Smooth muscle cell (in vitro differentiated cells): ENCODE data around the gene BCAP29. TPM values are rescaled to one million over a fixed set of nuclear protein-coding genes. Genes with fewer than 3 reads are reported as not detected.

ENCODE experiments used
- DNase-seq: peaks from one replicate; lab custom pipeline; 2025; ENCODE audit not compliant: unreplicated experiment; lab: John Stamatoyannopoulos, UW
- H2AFZ ChIP-seq: fragments of 200-600 bp; sonication (generic); 2 replicates; pipeline ENCODE4 v1.6.0; 2016; ENCODE audit warnings: antibody characterized with exemption, low read depth, mild to moderate bottlenecking
- H3F3A ChIP-seq: fragments of 200-600 bp; sonication (generic); 2 replicates; pipeline ENCODE4 v1.6.0; 2017; ENCODE audit warnings: antibody characterized with exemption, low read depth
- H3K27ac ChIP-seq: fragments of 200-600 bp; sonication (generic); 2 replicates; pipeline ENCODE4 v1.5.1; 2016; ENCODE audit warnings: low read depth, mild to moderate bottlenecking
- H3K27me3 ChIP-seq: fragments of 200-600 bp; sonication (generic); 2 replicates; pipeline ENCODE4 v1.6.1; 2016; ENCODE audit warnings: low read depth, mild to moderate bottlenecking
- H3K36me3 ChIP-seq: fragments of 200-600 bp; sonication (generic); 2 replicates; pipeline ENCODE4 v1.5.1; 2016; ENCODE audit warnings: low read depth
- H3K4me1 ChIP-seq: fragments of 200-600 bp; sonication (generic); 2 replicates; pipeline ENCODE4 v1.5.1; 2016; ENCODE audit warnings: low read depth
- H3K4me2 ChIP-seq: fragments of 200-600 bp; sonication (generic); 2 replicates; pipeline ENCODE4 v1.6.0; 2016; ENCODE audit warnings: mild to moderate bottlenecking
- H3K4me3 ChIP-seq: fragments of 200-600 bp; sonication (generic); 2 replicates; pipeline ENCODE4 v1.5.1; 2016; ENCODE audit warnings: mild to moderate bottlenecking
- H3K79me2 ChIP-seq: fragments of 200-600 bp; sonication (generic); 2 replicates; pipeline ENCODE4 v1.6.0; 2016; ENCODE audit warnings: low read depth, mild to moderate bottlenecking
- H3K9ac ChIP-seq: fragments of 200-600 bp; sonication (generic); 2 replicates; pipeline ENCODE4 v1.6.0; 2016; ENCODE audit warnings: low read depth
- H3K9me3 ChIP-seq: fragments of 200-600 bp; sonication (generic); replicated peaks from 2 replicates; pipeline ENCODE4 v1.5.1; 2016; ENCODE audit warnings: low read depth
- H4K20me1 ChIP-seq: fragments of 200-600 bp; sonication (generic); 2 replicates; pipeline ENCODE4 v1.6.0; 2016; ENCODE audit warnings: low read depth
- WGBS: methylation state at CpG from one replicate; pipeline ENCODE4 v1.1.7; 2016; ENCODE audit warnings: low lambda C conversion rate; 5-methylcytosine and 5-hydroxymethylcytosine counted together
- polyA plus RNA-seq: library from polyadenylated mRNA; unstranded; fragments of >200 nt; fragmentation: Nextera tagmentation; extraction: Ambion mirVana; gene quantifications from 2 replicates; pipeline ENCODE4 v1.2.1, GENCODE V29; 2016
- total RNA-seq: library from RNA; depleted of rRNA; stranded (reverse); fragments of >200 nt; gene quantifications from 2 replicates; pipeline ENCODE4 v1.2.3, GENCODE V29; 2014
- TF ChIP-seq, protein P1 (sequence below): fragments of 200-600 bp; sonication (generic); IDR thresholded peaks from 2 replicates; pipeline ENCODE4 v1.5.1; 2017; ENCODE audit warnings: borderline replicate concordance, mild to moderate bottlenecking, antibody characterized with exemption; ENCODE audit not compliant: insufficient read depth, poor library complexity, severe bottlenecking

BCAP29 gene
- total and polyA plus RNA-seq, 2 experiments from 2014 or later = 36.3 to 135 TPM

DNA sequence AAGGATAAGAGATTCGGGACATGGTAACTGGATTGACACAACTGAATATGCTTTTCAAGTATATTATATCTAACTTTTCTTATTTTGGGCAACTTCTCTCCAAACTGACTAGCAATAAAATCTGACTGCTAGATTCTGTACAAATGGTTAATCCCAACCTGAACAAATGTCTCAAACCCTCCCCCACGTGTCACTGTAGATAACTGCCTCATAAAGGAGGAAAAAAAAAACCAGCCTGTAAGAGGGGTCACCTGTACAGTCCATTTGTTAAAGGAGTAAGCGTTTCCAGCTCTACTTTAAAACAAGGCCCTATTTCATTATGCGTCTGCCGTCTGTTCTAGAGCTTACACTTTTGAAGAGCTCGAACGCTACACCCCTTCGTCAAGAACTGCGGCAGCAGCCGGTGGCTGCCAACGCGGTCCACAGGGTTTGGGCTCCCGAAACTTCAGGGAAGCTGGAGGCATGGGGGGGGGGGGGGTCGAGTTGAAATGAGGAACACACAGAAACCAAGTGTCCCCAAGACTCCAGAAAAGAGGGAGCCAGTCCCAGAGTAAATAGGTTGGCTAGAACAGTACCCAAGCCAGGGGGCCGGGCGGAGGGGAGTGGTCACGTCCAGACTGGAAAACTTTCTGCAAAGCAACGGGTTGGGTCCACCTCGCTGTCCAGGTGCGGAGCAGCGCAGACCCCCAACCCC lies 16.8 kb upstream of the BCAP29 start:
- no peaks in the 10 kb centered on the region for H3K27me3 ChIP-seq
- peaks cover 25% of the 10 kb centered on the region for H3K4me1 ChIP-seq
- 6% methylated on average over 21 of the region's 21 CpGs for WGBS
- no peaks in the 10 kb centered on the region for H3F3A ChIP-seq
- H3K9ac ChIP-seq = peak overlapping the region; percentile 95
- peaks cover 58% of the 10 kb centered on the region for H3K79me2 ChIP-seq
- peak overlapping the region; percentile 84 for H3K27ac ChIP-seq
- peak overlapping the region; percentile 84 for H2AFZ ChIP-seq
- H3K9me3 ChIP-seq = no peaks in the 10 kb centered on the region
- TF ChIP-seq, protein P1, sequence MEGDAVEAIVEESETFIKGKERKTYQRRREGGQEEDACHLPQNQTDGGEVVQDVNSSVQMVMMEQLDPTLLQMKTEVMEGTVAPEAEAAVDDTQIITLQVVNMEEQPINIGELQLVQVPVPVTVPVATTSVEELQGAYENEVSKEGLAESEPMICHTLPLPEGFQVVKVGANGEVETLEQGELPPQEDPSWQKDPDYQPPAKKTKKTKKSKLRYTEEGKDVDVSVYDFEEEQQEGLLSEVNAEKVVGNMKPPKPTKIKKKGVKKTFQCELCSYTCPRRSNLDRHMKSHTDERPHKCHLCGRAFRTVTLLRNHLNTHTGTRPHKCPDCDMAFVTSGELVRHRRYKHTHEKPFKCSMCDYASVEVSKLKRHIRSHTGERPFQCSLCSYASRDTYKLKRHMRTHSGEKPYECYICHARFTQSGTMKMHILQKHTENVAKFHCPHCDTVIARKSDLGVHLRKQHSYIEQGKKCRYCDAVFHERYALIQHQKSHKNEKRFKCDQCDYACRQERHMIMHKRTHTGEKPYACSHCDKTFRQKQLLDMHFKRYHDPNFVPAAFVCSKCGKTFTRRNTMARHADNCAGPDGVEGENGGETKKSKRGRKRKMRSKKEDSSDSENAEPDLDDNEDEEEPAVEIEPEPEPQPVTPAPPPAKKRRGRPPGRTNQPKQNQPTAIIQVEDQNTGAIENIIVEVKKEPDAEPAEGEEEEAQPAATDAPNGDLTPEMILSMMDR = no peak
- peaks cover 12% of the 10 kb centered on the region for H4K20me1 ChIP-seq
- peak overlapping the region; percentile 92 for H3K4me2 ChIP-seq
- peak overlapping the region; percentile 79 for H3K4me3 ChIP-seq
- DNase-seq = no peak
- H3K36me3 ChIP-seq = peaks cover 4% of the 10 kb centered on the region

- Histone ChIP-seq H2AFZ (peak within 1 kb of the TSS; percentile 84), H3K4me1 (peaks cover 25% of the 10 kb centered on the region), H3K9ac (peak within 1 kb of the TSS; percentile 95), H3F3A (no peaks in the 10 kb centered on the region), H3K4me3 (peak within 1 kb of the TSS; percentile 79), H3K4me2 (peak within 1 kb of the TSS; percentile 92), H3K79me2 (peaks cover 51% of the 10 kb centered on the region), H4K20me1 (peaks cover 11% of the 10 kb centered on the region), H3K9me3 (no peaks in the 10 kb centered on the region), H3K27ac (peak within 1 kb of the TSS; percentile 84), H3K36me3 (peaks cover 4% of the 10 kb centered on the region), H3K27me3 (no peaks in the 10 kb centered on the region)
- peak; percentile 59 for DNase-seq
- TF ChIP-seq, protein P1 = no peak
- WGBS = under 1% methylated on average over 55 of the region's 55 CpGs
Measured at GRCh38 chr7:107563775-107564552, 16.1 kb upstream of the BCAP29 start, which contains the start of the genes COG5 and DUS4L. TSS of gene COG5 (minus strand) at chr7:107563920. CDS start at chr7:107563896, 24 bp downstream. TSS of gene DUS4L (plus strand) at chr7:107563971. CDS start at chr7:107567071, 3,100 bp downstream.

DNA sequence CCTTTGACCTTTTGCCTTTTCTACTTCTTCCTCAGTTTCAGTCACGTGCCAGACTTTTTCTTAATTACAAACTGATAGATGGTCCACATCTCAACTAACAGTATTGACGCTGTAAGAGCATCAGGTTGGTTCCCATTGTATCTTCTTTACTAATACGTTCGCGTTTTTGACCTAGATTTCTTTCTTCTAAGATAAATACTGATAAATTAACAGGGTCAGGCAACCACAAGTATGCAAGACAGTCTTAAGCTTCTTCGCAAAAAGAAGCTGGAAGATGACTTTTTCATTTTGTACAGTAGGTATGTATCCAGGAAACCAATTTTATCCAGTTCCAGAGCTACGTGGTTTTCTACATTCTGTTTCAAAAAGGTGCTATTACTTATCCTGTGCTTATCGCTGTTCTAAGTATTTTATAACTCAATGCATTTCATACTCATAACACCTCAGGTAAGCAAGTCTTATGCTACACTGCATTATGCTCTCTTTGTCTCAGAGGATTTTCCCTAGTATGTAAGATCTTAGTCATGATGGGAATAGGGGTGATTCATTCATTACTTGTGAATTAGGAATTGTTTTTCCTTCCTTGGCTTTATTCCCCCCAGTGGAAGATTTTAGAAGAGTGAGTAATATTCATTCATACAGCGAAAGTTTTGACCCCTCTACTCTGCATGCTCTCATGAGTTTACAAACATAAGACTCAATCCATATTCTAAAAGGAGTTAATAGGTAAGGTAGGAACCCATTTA lies 15.3 kb upstream of the BCAP29 start:
- H3K36me3 ChIP-seq = peaks cover 4% of the 10 kb centered on the region
- H3K9me3 ChIP-seq = no peaks in the 10 kb centered on the region
- H3K27me3 ChIP-seq = no peaks in the 10 kb centered on the region
- H3K4me2 ChIP-seq = peak overlapping the region; percentile 92
- WGBS = 39% methylated on average over 9 of the region's 9 CpGs
- H3K4me3 ChIP-seq = peak overlapping the region; percentile 79
- H2AFZ ChIP-seq = peak overlapping the region; percentile 84
- H3K79me2 ChIP-seq = peaks cover 43% of the 10 kb centered on the region
- H3F3A ChIP-seq = no peaks in the 10 kb centered on the region
- H4K20me1 ChIP-seq = peaks cover 4% of the 10 kb centered on the region
- no peak for DNase-seq
- H3K27ac ChIP-seq = peak overlapping the region; percentile 84
- peak overlapping the region; percentile 95 for H3K9ac ChIP-seq
- TF ChIP-seq, protein P1 = no peak
- peaks cover 25% of the 10 kb centered on the region for H3K4me1 ChIP-seq
